Brain microvascular endothelial cell (primary cell): ENCODE measurements around the gene CPZ.

ENCODE experiments used
- DNase-seq: peaks from one replicate; pipeline ENCODE4 v3.0.0-alpha.2; 2020
- H3K27ac ChIP-seq: fragments of 250-450 bp; sonication (Bioruptor Pico); 2 replicates; pipeline ENCODE4 v1.5.1; 2020; ENCODE audit warnings: mild to moderate bottlenecking, moderate library complexity
- H3K27me3 ChIP-seq: fragments of 250-450 bp; sonication (Bioruptor Pico); replicated peaks from 2 replicates; pipeline ENCODE4 v1.5.1; 2020; ENCODE audit warnings: mild to moderate bottlenecking
- H3K36me3 ChIP-seq: fragments of 250-450 bp; sonication (Bioruptor Pico); replicated peaks from 2 replicates; pipeline ENCODE4 v1.5.1; 2020; ENCODE audit warnings: mild to moderate bottlenecking
- H3K4me3 ChIP-seq: 2 replicates; pipeline ENCODE4 v1.5.1; 2011; ENCODE audit warnings: low read depth, mild to moderate bottlenecking, control low read depth, low read length, moderate library complexity
- CTCF ChIP-seq: IDR thresholded peaks from 2 replicates; pipeline ENCODE4 v1.5.1; 2011; ENCODE audit warnings: low read depth, mild to moderate bottlenecking, moderate library complexity, low read length, control low read depth, inconsistent platforms; ENCODE audit errors: missing control alignments
- in situ Hi-C: cut with HindIII; loops from 2 replicates; pipeline ENCODE4 v1.10.0; 2017; ENCODE audit warnings: low sequenced_read_pairs, low pct_ligation_motif_present

The CPZ gene

GRCh38 chr4:8610858-8611616 lies 18.5 kb downstream of the CPZ start:
- Histone ChIP-seq H3K27ac (no peak overlapping the region), H3K27me3 (no peaks in the 10 kb centered on the region), H3K4me3 (no peak overlapping the region), H3K36me3 (no peaks in the 10 kb centered on the region)
- TF ChIP-seq CTCF = no peak
- DNase-seq = no peak
- in situ Hi-C loops = no loop called here

GRCh38 chr4:8612646-8613045 lies 20.1 kb downstream of the CPZ start:
- H3K27ac ChIP-seq = no peak overlapping the region
- H3K36me3 ChIP-seq = no peaks in the 10 kb centered on the region
- in situ Hi-C loops = no loop called here
- TF ChIP-seq CTCF = no peak
- no peak for DNase-seq
- H3K27me3 ChIP-seq = no peaks in the 10 kb centered on the region
- H3K4me3 ChIP-seq = no peak overlapping the region

GRCh38 chr4:8613421-8614364 lies 21.1 kb downstream of the CPZ start:
- Histone ChIP-seq H3K27me3 (no peaks in the 10 kb centered on the region), H3K4me3 (no peak overlapping the region), H3K36me3 (no peaks in the 10 kb centered on the region), H3K27ac (no peak overlapping the region)
- DNase-seq = no peak
- TF ChIP-seq CTCF = no peak
- in situ Hi-C loops = no loop called here

- H3K36me3 ChIP-seq = no peaks in the 10 kb centered on the region
Measured at GRCh38 chr4:8614365-8615193, 22.0 kb downstream of the CPZ start.

More at GRCh38 chr4:8614365-8615193, 22.0 kb downstream of the CPZ start:
- no peak for DNase-seq
- no peak for TF ChIP-seq CTCF
- Histone ChIP-seq H3K4me3 (no peak overlapping the region), H3K27ac (no peak overlapping the region), H3K27me3 (no peaks in the 10 kb centered on the region)
- in situ Hi-C loops = no loop called here
